MCF 10A (cell line): ENCODE results near the gene CTRB2. TPM values are rescaled to one million over a fixed set of nuclear protein-coding genes. Genes with fewer than 3 reads are reported as not detected.

Experiments used
- BruUV-seq: library from RNA; stranded (reverse); fragments of 400-500 nt; replicated peaks from 2 replicates; lab custom pipeline; 2021; lab: Mats Ljungman, UMichigan
- CTCF ChIA-PET: fragments of 300-600 bp; sonication (Branson Sonifier 250); formaldehyde crosslinking; extraction: SDS; loops from one replicate; lab custom pipeline; 2021; ENCODE audit warnings: antibody characterized with exemption, inconsistent platforms; lab: Yijun Ruan, JAX
- POLR2A ChIA-PET: fragments of 300-600, 350-650 bp; sonication (Branson Sonifier 250); formaldehyde crosslinking; extraction: SDS; loops from one replicate; lab custom pipeline; 2020; ENCODE audit warnings: antibody characterized with exemption, inconsistent platforms; lab: Yijun Ruan, JAX
- DNase-seq: peaks from one replicate; pipeline ENCODE4 v3.0.0-alpha.2; 2018; ENCODE audit not compliant: unreplicated experiment
- H3K27ac Mint-ChIP-seq: one replicate; pipeline ENCODE4 v1.8.0; 2022; ENCODE audit warnings: mild to moderate bottlenecking, low read depth, mixed read lengths; ENCODE audit not compliant: unreplicated experiment
- H3K27me3 Mint-ChIP-seq: one replicate; pipeline ENCODE4 v1.8.0; 2022; ENCODE audit warnings: mixed read lengths; ENCODE audit not compliant: insufficient read depth, unreplicated experiment
- H3K36me3 Mint-ChIP-seq: one replicate; pipeline ENCODE4 v1.8.0; 2022; ENCODE audit warnings: mild to moderate bottlenecking, moderate library complexity, mixed read lengths; ENCODE audit not compliant: insufficient read depth, unreplicated experiment
- H3K4me1 Mint-ChIP-seq: one replicate; pipeline ENCODE4 v1.8.0; 2022; ENCODE audit warnings: mixed read lengths; ENCODE audit not compliant: insufficient read depth, unreplicated experiment
- H3K4me3 Mint-ChIP-seq: one replicate; pipeline ENCODE4 v1.8.0; 2022; ENCODE audit warnings: mild to moderate bottlenecking, moderate library complexity, mixed read lengths; ENCODE audit not compliant: unreplicated experiment
- H3K9me3 Mint-ChIP-seq: one replicate; pipeline ENCODE4 v1.8.0; 2022; ENCODE audit warnings: mixed read lengths; ENCODE audit not compliant: unreplicated experiment
- CTCF ChIP-seq: fragments of 200-600 bp; IDR thresholded peaks from one replicate; pipeline ENCODE4 v1.8.0; 2022; ENCODE audit warnings: antibody characterized with exemption, mild to moderate bottlenecking; ENCODE audit not compliant: unreplicated experiment
- intact Hi-C: fragments of 100-400 bp; cut with micrococcal nuclease; formaldehyde crosslinking; loops from 2 replicates; pipeline ENCODE4 v1.14.1; 2022
- total RNA-seq: library from RNA; stranded (reverse); gene quantifications from 2 replicates; pipeline ENCODE4 v1.2.3, GENCODE V29; 2022

The CTRB2 gene
- total RNA-seq, 1 experiment from 2014 or later, result not detected

DNA sequence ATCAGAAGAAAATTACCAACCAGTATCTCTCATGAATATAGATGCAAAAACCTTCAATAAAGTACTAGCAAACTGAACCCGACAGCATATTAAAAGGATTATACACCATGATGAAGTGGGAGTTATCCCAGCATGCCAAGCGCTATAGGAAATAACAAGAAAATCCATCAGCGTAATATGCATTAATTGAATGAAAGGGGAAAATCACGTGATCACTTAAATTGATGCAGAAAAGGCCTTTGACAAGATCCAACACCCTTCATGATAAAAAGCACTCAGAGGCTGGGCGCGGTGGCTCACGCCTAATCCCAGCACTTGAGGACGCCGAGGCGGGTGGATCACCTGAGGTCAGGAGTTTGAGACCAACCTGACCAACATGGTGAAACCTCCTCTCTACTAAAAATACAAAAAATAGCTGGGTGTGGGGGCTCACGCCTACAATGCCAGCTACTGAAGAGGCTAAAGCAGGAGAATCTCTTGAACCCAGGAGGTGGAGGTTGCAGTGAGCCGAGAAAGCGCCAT lies 4.8 kb downstream of the CTRB2 start:
- ChIA-PET POLR2A (interaction anchor here (0.7 kb wide), 2 partner anchors 19 to 350 kb away, joined by 3 read pairs; no protein-coding TSS in a partner anchor), CTCF (interaction anchor here (0.6 to 2.0 kb wide), 6 partner anchors 17 to 390 kb away, joined by 3 to 5 read pairs (median 4); no protein-coding TSS in a partner anchor)
- Mint-ChIP-seq H3K36me3 (no peaks in the 10 kb centered on the region), H3K4me1 (no peaks in the 10 kb centered on the region), H3K4me3 (no peak overlapping the region), H3K9me3 (no peaks in the 10 kb centered on the region), H3K27me3 (peaks cover 11% of the 10 kb centered on the region), H3K27ac (no peak overlapping the region)
- no peak for TF ChIP-seq CTCF
- intact Hi-C loops, result loop anchor here (5.0 to 10.0 kb wide), 2 partner anchors 205 to 423 kb away; partner anchors contain the start of genes ADAT1 and ZNRF1
- BruUV-seq, result no TSS peak
- DNase-seq, result no peak

GRCh38 chr16:75198135-75198600 lies 8.8 kb downstream of the CTRB2 start:
- DNase-seq, result no peak
- intact Hi-C loops, result no loop called here
- no peak overlapping the region for H3K27ac Mint-ChIP-seq
- no peak for TF ChIP-seq CTCF
- no peak overlapping the region for H3K4me3 Mint-ChIP-seq
- no peaks in the 10 kb centered on the region for H3K9me3 Mint-ChIP-seq
- ChIA-PET CTCF (interaction anchor here (0.6 to 6.2 kb wide), 19 partner anchors 18 to 568 kb away, joined by 3 to 117 read pairs (median 9); partner anchors contain the start of gene TMEM170A), POLR2A (interaction anchor here (2.2 kb wide), 1 partner anchor 52 kb away, joined by 7 read pairs; no protein-coding TSS in a partner anchor)
- no TSS peak for BruUV-seq
- H3K27me3 Mint-ChIP-seq, result peaks cover 23% of the 10 kb centered on the region
- no peaks in the 10 kb centered on the region for H3K36me3 Mint-ChIP-seq
- H3K4me1 Mint-ChIP-seq, result no peaks in the 10 kb centered on the region

- intact Hi-C loops, result no loop called here
- BruUV-seq, result no TSS peak
- POLR2A ChIA-PET, result interaction anchor here (2.2 kb wide), 1 partner anchor 53 kb away, joined by 7 read pairs; no protein-coding TSS in a partner anchor
- no peaks in the 10 kb centered on the region for H3K36me3 Mint-ChIP-seq
- TF ChIP-seq CTCF, result no peak
- H3K4me1 Mint-ChIP-seq, result peaks cover 4% of the 10 kb centered on the region
- peaks cover 23% of the 10 kb centered on the region for H3K27me3 Mint-ChIP-seq
- no peak overlapping the region for H3K4me3 Mint-ChIP-seq
- H3K27ac Mint-ChIP-seq, result no peak overlapping the region
- no peaks in the 10 kb centered on the region for H3K9me3 Mint-ChIP-seq
- no peak for DNase-seq
- CTCF ChIA-PET, result interaction anchor here (0.6 to 6.2 kb wide), 15 partner anchors 36 to 425 kb away, joined by 3 to 117 read pairs (median 9); partner anchors contain the start of gene TMEM170A
Observed at GRCh38 chr16:75197522-75198134, 9.3 kb downstream of the CTRB2 start.

- Mint-ChIP-seq H3K27ac (no peak overlapping the region), H3K4me1 (peaks cover 8% of the 10 kb centered on the region), H3K9me3 (no peaks in the 10 kb centered on the region), H3K36me3 (no peaks in the 10 kb centered on the region), H3K27me3 (peaks cover 23% of the 10 kb centered on the region), H3K4me3 (no peak overlapping the region)
- intact Hi-C loops, result no loop called here
- CTCF ChIA-PET, result interaction anchor here (0.6 to 6.2 kb wide), 6 partner anchors 37 to 426 kb away, joined by 3 to 117 read pairs (median 8); no protein-coding TSS in a partner anchor
- no peak for DNase-seq
- BruUV-seq, result no TSS peak
- no peak for TF ChIP-seq CTCF
- POLR2A ChIA-PET, result no interaction called here
Observed at GRCh38 chr16:75196836-75197235, 10.1 kb downstream of the CTRB2 start.
